Measurements from ENCODE around the gene CCDC159. TPM values are rescaled to one million over a fixed set of nuclear protein-coding genes. Genes with fewer than 3 reads are reported as not detected.

The CCDC159 gene
- total RNA-seq, 4 donors from 2014 or later = 1.2 to 46.2 (median 16.4) TPM

DNA sequence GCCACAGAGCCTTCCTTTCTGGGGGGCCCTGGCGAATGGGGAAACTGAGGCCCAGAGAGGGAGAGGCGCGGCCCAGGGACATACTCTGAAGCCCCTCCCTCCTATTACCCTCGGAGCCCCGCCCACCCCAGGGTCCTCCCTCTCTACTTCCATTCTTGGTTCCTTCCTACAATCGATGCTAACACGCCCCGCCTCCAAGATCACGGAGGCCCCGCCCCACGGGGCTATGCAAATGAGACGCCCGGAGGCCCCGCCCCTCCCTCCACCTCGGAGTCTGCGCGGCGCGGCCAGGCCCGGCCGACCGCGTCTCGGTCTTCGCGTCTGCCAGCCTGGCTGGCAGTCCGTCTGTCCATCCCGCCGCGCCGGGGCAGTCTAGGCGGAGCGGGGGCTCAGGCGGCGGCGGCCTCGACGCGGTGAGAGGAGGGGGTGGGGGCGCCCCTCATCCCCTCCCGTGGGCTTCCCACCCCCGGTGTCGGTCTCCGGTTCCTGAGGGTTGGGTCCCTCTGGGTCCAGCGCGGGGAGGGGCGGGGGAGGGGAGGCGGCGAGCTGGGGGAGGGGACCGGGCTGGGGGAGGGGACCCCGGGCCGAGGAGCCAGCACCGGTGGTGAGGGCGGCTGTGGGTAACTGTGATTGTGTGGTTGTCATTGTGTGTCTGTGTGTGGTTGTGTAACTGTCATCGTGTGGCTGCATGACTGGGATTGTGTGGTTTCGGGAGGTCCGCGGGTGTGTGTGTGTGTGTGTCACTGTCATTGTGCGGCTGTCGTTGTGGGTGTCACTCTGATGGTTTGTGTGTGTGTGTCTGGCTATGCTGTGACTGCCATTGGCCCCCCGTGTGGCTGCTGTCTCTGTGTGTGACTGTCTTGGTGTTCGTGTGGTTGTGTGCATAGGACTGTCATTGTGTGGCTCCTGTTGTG is 9.1 kb downstream of the CCDC159 start, which contains the start of gene PLPPR2:
Gene PLPPR2 (plus strand): TSS at position 273 of the 914 bp plus-strand sequence. CDS start 2,242 bp downstream, outside the sequence.
- Histone ChIP-seq H3K27ac (peak within 1 kb of the TSS; percentile 72 to 88), H3K9me3 (no peaks in the 10 kb centered on the region), H3K4me1 (no peaks in the 10 kb centered on the region), H3K36me3 (no peaks in the 10 kb centered on the region), H3K27me3 (no peaks in the 10 kb centered on the region), H3K4me3 (peak within 1 kb of the TSS; percentile 77 to 84)
- intact Hi-C loops (cut with DNase I; ENCODE audit: low total_unique reads) = loop anchor here (10.0 kb wide), 1 partner anchor 61 kb away; the partner anchor contains the start of gene TSPAN16
- TF ChIP-seq CTCF (IDR thresholded peaks at IDR 0.05) (no peak), POLR2A (IDR thresholded peaks at IDR 0.05) (peak; percentile 70 to 78)
- peak; percentile 96 to 97 for DNase-seq

DNA sequence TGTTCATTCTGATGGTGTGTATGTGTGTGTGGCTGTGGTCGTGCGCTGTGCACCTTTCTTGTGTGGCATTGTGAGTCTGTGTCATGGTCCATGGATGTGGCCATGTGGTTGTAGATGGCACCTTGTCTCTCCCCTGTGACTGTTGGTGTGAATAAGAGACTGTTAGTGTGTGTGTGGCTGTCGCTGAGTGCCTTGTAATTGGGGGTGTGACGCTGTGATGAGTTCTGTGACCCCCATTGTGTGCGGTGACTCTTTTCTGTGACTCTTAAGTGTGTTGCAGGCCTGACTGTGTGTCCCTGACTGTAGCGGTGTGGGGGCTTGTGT is 9.7 kb downstream of the CCDC159 start:
- peak overlapping the region; percentile 72 to 88 for H3K27ac ChIP-seq
- H3K4me3 ChIP-seq = peak overlapping the region; percentile 77 to 84
- no peak for TF ChIP-seq POLR2A (IDR thresholded peaks at IDR 0.05)
- TF ChIP-seq CTCF (IDR thresholded peaks at IDR 0.05) = no peak
- no peak for DNase-seq
- no peaks in the 10 kb centered on the region for H3K36me3 ChIP-seq
- no peaks in the 10 kb centered on the region for H3K27me3 ChIP-seq
- H3K9me3 ChIP-seq = no peaks in the 10 kb centered on the region
- intact Hi-C loops (cut with DNase I; ENCODE audit: low total_unique reads) = loop anchor here (10.0 kb wide), 1 partner anchor 61 kb away; the partner anchor contains the start of gene TSPAN16
- H3K4me1 ChIP-seq = no peaks in the 10 kb centered on the region

- H3K4me1 ChIP-seq = no peaks in the 10 kb centered on the region
- intact Hi-C loops (cut with DNase I; ENCODE audit: low total_unique reads) = loop anchor here (10.0 kb wide), 1 partner anchor 62 kb away; the partner anchor contains the start of gene TSPAN16
- no peaks in the 10 kb centered on the region for H3K27me3 ChIP-seq
- H3K9me3 ChIP-seq = no peaks in the 10 kb centered on the region
- no peak for TF ChIP-seq POLR2A (IDR thresholded peaks at IDR 0.05)
- TF ChIP-seq CTCF (IDR thresholded peaks at IDR 0.05) = no peak
- no peak overlapping the region for H3K4me3 ChIP-seq
- H3K27ac ChIP-seq = no peak overlapping the region
- no peaks in the 10 kb centered on the region for H3K36me3 ChIP-seq
- DNase-seq = no peak
Observed at GRCh38 chr19:11356676-11357550, 10.6 kb downstream of the CCDC159 start.

DNA sequence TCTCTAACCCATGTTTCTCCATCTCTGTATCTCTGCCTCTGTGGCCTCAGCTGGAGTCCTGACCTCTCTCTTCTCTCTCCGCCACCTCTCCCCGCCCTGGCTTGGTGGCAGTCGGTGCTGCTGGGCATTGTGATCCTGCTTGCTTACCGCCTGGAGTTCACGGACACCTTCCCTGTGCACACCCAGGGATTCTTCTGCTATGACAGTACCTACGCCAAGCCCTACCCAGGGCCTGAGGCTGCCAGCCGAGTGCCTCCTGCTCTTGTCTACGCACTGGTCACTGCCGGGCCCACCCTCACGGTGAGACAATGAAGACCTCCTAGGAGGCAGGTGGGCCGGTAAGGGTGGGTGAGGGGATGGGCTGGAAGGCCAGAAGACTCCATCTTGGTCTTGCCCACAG is 13.1 kb downstream of the CCDC159 start:
- Histone ChIP-seq H3K4me1 (no peaks in the 10 kb centered on the region), H3K27me3 (no peaks in the 10 kb centered on the region), H3K4me3 (no peak overlapping the region), H3K27ac (no peak overlapping the region), H3K9me3 (no peaks in the 10 kb centered on the region), H3K36me3 (no peaks in the 10 kb centered on the region)
- no peak for DNase-seq
- TF ChIP-seq CTCF (IDR thresholded peaks at IDR 0.05) (no peak), POLR2A (IDR thresholded peaks at IDR 0.05) (no peak)
- intact Hi-C loops (cut with DNase I; ENCODE audit: low total_unique reads) = loop anchor here (10.0 kb wide), 1 partner anchor 65 kb away; the partner anchor contains the start of gene TSPAN16
